GM12878 (cell line): ENCODE measurements around the gene TRMT13. TPM values are rescaled to one million over a fixed set of nuclear protein-coding genes. Genes with fewer than 3 reads are reported as not detected.

ENCODE experiments used
- ATAC-seq: fragments of 200-7000 bp; cut with Tn5 transposase; 3 replicates; pipeline ENCODE4 v1.9.1; 2020; ENCODE audit warnings: mild to moderate bottlenecking, moderate library complexity
- BruUV-seq: library from RNA; stranded (reverse); fragments of 400-500 nt; replicated peaks from 2 replicates; lab custom pipeline; 2021; lab: Mats Ljungman, UMichigan
- CTCF ChIA-PET: fragments of 300-600 bp; sonication (Branson Sonifier 250); formaldehyde crosslinking; extraction: SDS; loops from one replicate; lab custom pipeline; 2021; ENCODE audit warnings: inconsistent platforms; lab: Yijun Ruan, JAX
- POLR2A ChIA-PET: fragments of 350-600 bp; formaldehyde crosslinking; extraction: SDS; loops from one replicate; lab custom pipeline; 2021; ENCODE audit warnings: inconsistent platforms; lab: Charles Lee
- RAD21 ChIA-PET: fragments of 300-600 bp; sonication (Branson Sonifier 250); formaldehyde crosslinking; loops from one replicate; lab custom pipeline; 2023; ENCODE audit warnings: antibody characterized with exemption; ENCODE audit not compliant: unreplicated experiment; lab: Charles Lee
- SMC1A ChIA-PET: fragments of 300-600 bp; sonication (Branson Sonifier 250); formaldehyde crosslinking; loops from one replicate; lab custom pipeline; 2023; ENCODE audit not compliant: unreplicated experiment, uncharacterized antibody; lab: Charles Lee
- DNase-seq: peaks from one replicate; pipeline ENCODE4 v3.0.0-alpha.2; 2011; ENCODE audit warnings: low read depth, low spot score
- FAIRE-seq: peaks from 3 replicates; lab custom pipeline; 2011; peaks lifted over from hg19 to GRCh38; lab: Jason Lieb, UNC
- H2AFZ ChIP-seq: 2 replicates; pipeline ENCODE4 v1.6.0; 2011; ENCODE audit warnings: low read depth, low read length, control low read depth; ENCODE audit not compliant: control insufficient read depth
- H3K27ac ChIP-seq: 2 replicates; pipeline ENCODE4 v1.5.1; 2011; ENCODE audit warnings: control low read depth; ENCODE audit not compliant: control insufficient read depth, insufficient read depth
- H3K27me3 ChIP-seq, 2 experiments: replicated peaks in 1 of 2; 2 replicates each; pipeline versions ENCODE4 v1.6.0 to v1.6.1; 2011; ENCODE audit warnings: low read length in 1 of 2; ENCODE audit not compliant: control insufficient read depth in 2 of 2, insufficient read depth in 2 of 2
- H3K36me3 ChIP-seq, 2 experiments: 2 replicates each; pipeline ENCODE4 v1.5.1; 2011; ENCODE audit warnings: low read length in 1 of 2; ENCODE audit not compliant: control insufficient read depth in 2 of 2, insufficient read depth in 2 of 2
- H3K4me1 ChIP-seq: 2 replicates; pipeline ENCODE4 v1.6.1; 2011; ENCODE audit warnings: mild to moderate bottlenecking, low read length, moderate library complexity, mixed read lengths; ENCODE audit not compliant: control insufficient read depth, insufficient read depth
- H3K4me2 ChIP-seq: 2 replicates; pipeline ENCODE4 v1.6.0; 2011; ENCODE audit warnings: control low read depth; ENCODE audit not compliant: control insufficient read depth, insufficient read depth
- H3K4me3 ChIP-seq: fragments of 200-600 bp; sonication (generic); 2 replicates; pipeline ENCODE4 v1.5.1; 2016
- H3K79me2 ChIP-seq: 2 replicates; pipeline ENCODE4 v1.6.0; 2011; ENCODE audit warnings: low read length; ENCODE audit not compliant: control insufficient read depth, insufficient read depth
- H3K9ac ChIP-seq: 2 replicates; pipeline ENCODE4 v1.8.0; 2011; ENCODE audit warnings: low read length, control low read depth, mixed read lengths; ENCODE audit not compliant: control insufficient read depth, insufficient read depth
- H3K9me3 ChIP-seq: replicated peaks from 3 replicates; pipeline ENCODE4 v1.5.1; 2011; ENCODE audit warnings: mild to moderate bottlenecking, low read length; ENCODE audit not compliant: control insufficient read depth, insufficient read depth
- H4K20me1 ChIP-seq: 2 replicates; pipeline ENCODE4 v1.6.0; 2011; ENCODE audit not compliant: control insufficient read depth, insufficient read depth
- BRCA1 ChIP-seq: IDR thresholded peaks from 2 replicates; pipeline ENCODE4 v1.6.1; 2011; ENCODE audit warnings: low read depth, low read length, improper control_type of control experiment
- CBX5 ChIP-seq: sonication (generic); IDR thresholded peaks from 2 replicates; pipeline ENCODE4 v1.6.1; 2016; ENCODE audit warnings: low read depth, moderate library complexity, mild to moderate bottlenecking, inconsistent platforms
- EP300 ChIP-seq, 2 experiments: fragments of 150-350 bp in 1 of 2; IDR thresholded peaks; 2 replicates each; pipeline ENCODE4 v1.6.1; 2011 to 2012; ENCODE audit warnings: low read depth in 2 of 2, low read length in 2 of 2, borderline replicate concordance in 1 of 2, improper control_type of control experiment in 1 of 2, inconsistent platforms in 1 of 2; ENCODE audit not compliant: control insufficient read depth in 1 of 2
- HDAC6 ChIP-seq: fragments of 200-600 bp; sonication (generic); IDR thresholded peaks from one replicate; pipeline ENCODE4 v1.8.0; 2017; ENCODE audit warnings: antibody characterized with exemption; ENCODE audit not compliant: unreplicated experiment
- NFXL1 ChIP-seq: fragments of 450-650 bp; IDR thresholded peaks from 2 replicates; pipeline ENCODE4 v1.6.1; 2017; ENCODE audit warnings: antibody characterized with exemption, mild to moderate bottlenecking, borderline replicate concordance
- RB1 ChIP-seq: fragments of 450-650 bp; formaldehyde crosslinking; IDR thresholded peaks from 2 replicates; pipeline ENCODE4 v1.6.1; 2017; ENCODE audit warnings: mild to moderate bottlenecking, borderline replicate concordance
- RBBP5 ChIP-seq: fragments of 200-600 bp; sonication (generic); conservative IDR thresholded peaks from 2 replicates; pipeline ENCODE4 v1.6.1; 2016
- SIX5 ChIP-seq: IDR thresholded peaks from 2 replicates; pipeline ENCODE4 v1.6.1; 2011; ENCODE audit warnings: mild to moderate bottlenecking, low read depth, low read length, moderate library complexity; ENCODE audit not compliant: severe bottlenecking
- SREBF2 ChIP-seq: IDR thresholded peaks from 2 replicates; pipeline ENCODE4 v1.6.1; 2012; ENCODE audit warnings: mild to moderate bottlenecking, low read length
- TCF3 ChIP-seq: IDR thresholded peaks from 2 replicates; pipeline ENCODE4 v1.6.1; 2012; ENCODE audit warnings: low read depth, mild to moderate bottlenecking, low read length, borderline replicate concordance; ENCODE audit not compliant: insufficient read depth
- ZNF384 ChIP-seq: IDR thresholded peaks from 2 replicates; pipeline ENCODE4 v1.6.1; 2012; ENCODE audit warnings: low read depth, mild to moderate bottlenecking, low read length, improper control_type of control experiment, borderline replicate concordance
- WGBS: methylation state at CpG from one replicate; pipeline ENCODE4 v1.1.6; 2016; ENCODE audit warnings: low lambda C conversion rate; ENCODE audit not compliant: insufficient replicate concordance, insufficient coverage; ENCODE audit errors: missing lambda C conversion rate; 5-methylcytosine and 5-hydroxymethylcytosine counted together
- in situ Hi-C: fragments of 300-500 bp; cut with MboI; formaldehyde crosslinking; loops from 9 replicates; pipeline ENCODE4 v1.14.3; 2018; ENCODE audit warnings: mixed read lengths
- intact Hi-C: fragments of 100-400 bp; cut with micrococcal nuclease; formaldehyde crosslinking; loops from one replicate; pipeline ENCODE4 v1.14.2; 2022; ENCODE audit not compliant: unreplicated experiment
- polyA plus RNA-seq, 11 experiments: library from polyadenylated mRNA; depleted of rRNA in 4 of 11; unstranded in 6 of 11; stranded (reverse) in 5 of 11; fragments of >200 nt; fragmentation: Nextera tagmentation in 4 of 11; fragmentation: Illumina TruSeq in 1 of 11; extraction: Ambion mirVana in 4 of 11; extraction: Trizol in 1 of 11; gene quantifications; 1 replicate in 1 of 11; 2 replicates in 10 of 11; pipeline versions ENCODE4 v1.2.1 to v1.2.3, GENCODE V29; 2011 to 2016; ENCODE audit warnings: inconsistent platforms in 2 of 11, missing spikeins in 2 of 11, low read depth in 1 of 11
- total RNA-seq, 4 experiments: library from RNA; depleted of rRNA in 3 of 4; stranded (reverse); fragments of >200 nt in 3 of 4; fragmentation: Illumina TruSeq in 1 of 4; extraction: Trizol in 1 of 4; gene quantifications; 2 replicates each; pipeline versions ENCODE4 v1.2.1 to v1.2.3, GENCODE V29; 2013 to 2021
- TF ChIP-seq, protein P1 (sequence below): fragments of 450-650 bp; IDR thresholded peaks from 2 replicates; pipeline ENCODE4 v1.6.1; 2018; ENCODE audit warnings: mild to moderate bottlenecking, low read depth, moderate library complexity; ENCODE audit not compliant: partially characterized antibody

TRMT13 gene
- total and polyA plus RNA-seq, 10 of the 15 experiments (the other 5 are each of a cell fraction or from before 2014, with no cell fraction given): 13.7 to 26.6 (median 21.9) TPM

DNA sequence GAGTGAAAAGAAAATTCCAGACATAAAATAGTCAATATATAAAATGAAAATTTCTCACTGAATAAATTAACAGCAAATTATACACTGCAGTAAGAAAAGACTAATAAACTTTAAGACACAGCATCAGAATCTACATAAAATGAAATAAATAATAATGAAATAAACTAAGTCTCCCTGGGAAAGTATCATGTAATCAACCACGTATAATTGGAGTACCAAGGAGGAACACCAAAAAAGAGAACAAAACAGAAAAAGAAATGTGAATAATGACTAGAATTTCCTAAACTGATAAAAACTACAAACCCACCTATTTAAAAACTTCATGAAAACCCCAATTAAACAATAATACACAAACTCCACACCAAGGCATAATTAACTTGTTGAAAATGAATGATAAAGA lies 43.9 kb upstream of the TRMT13 start:
- no TSS peak for BruUV-seq
- no peak overlapping the region for H3K9ac ChIP-seq
- H3K27ac ChIP-seq: no peak overlapping the region
- in situ Hi-C loops: no loop called here
- POLR2A ChIA-PET: no interaction called here
- FAIRE-seq: no peak
- H3K4me1 ChIP-seq: no peaks in the 10 kb centered on the region
- no peak overlapping the region for H3K4me3 ChIP-seq
- H3K9me3 ChIP-seq: no peaks in the 10 kb centered on the region
- CTCF ChIA-PET: no interaction called here
- TF ChIP-seq SIX5: no peak
- TF ChIP-seq EP300 (IDR thresholded peaks at IDR 0.05; ENCODE audit: borderline replicate concordance in 1 of 2, control insufficient read depth in 1 of 2, low read depth in 2 of 2, low read length in 2 of 2): no peak
- H4K20me1 ChIP-seq: no peaks in the 10 kb centered on the region
- no peak overlapping the region for H2AFZ ChIP-seq
- RAD21 ChIA-PET: no interaction called here
- 100% methylated on average over 1 of the region's 1 CpG for WGBS
- no peak for DNase-seq
- ATAC-seq: no peak
- H3K27me3 ChIP-seq: no peaks in the 10 kb centered on the region
- peaks cover 0 to 12% of the 10 kb centered on the region in 2 experiments; a peak in 3 of 4 replicates for H3K36me3 ChIP-seq
- intact Hi-C loops: no loop called here
- H3K79me2 ChIP-seq: no peaks in the 10 kb centered on the region
- SMC1A ChIA-PET: no interaction called here
- no peak overlapping the region for H3K4me2 ChIP-seq

- SMC1A ChIA-PET: no interaction called here
- intact Hi-C loops: no loop called here
These were observed 42.5 kb upstream of the TRMT13 start for GRCh38 chr1:100090471-100090870.

More at GRCh38 chr1:100090471-100090870, 42.5 kb upstream of the TRMT13 start:
- Histone ChIP-seq H3K4me3 (no peak overlapping the region), H3K9ac (no peak overlapping the region), H2AFZ (no peak overlapping the region), H3K9me3 (no peaks in the 10 kb centered on the region), H3K27me3 (no peaks in the 10 kb centered on the region), H4K20me1 (no peaks in the 10 kb centered on the region), H3K36me3 (peaks cover 0 to 6% of the 10 kb centered on the region in 2 experiments; a peak in 3 of 4 replicates), H3K4me2 (no peak overlapping the region), H3K4me1 (no peaks in the 10 kb centered on the region), H3K27ac (no peak overlapping the region), H3K79me2 (no peaks in the 10 kb centered on the region)
- in situ Hi-C loops: no loop called here
- ChIA-PET POLR2A (no interaction called here), RAD21 (no interaction called here), CTCF (no interaction called here)
- DNase-seq (no peak), FAIRE-seq (no peak), ATAC-seq (no peak)
- TF ChIP-seq HDAC6 (no peak), SREBF2 (no peak), SIX5 (no peak), RBBP5 (no peak), TCF3 (no peak), CBX5 (no peak), BRCA1 (no peak), NFXL1 (no peak), RB1 (no peak), ZNF384 (no peak)
- TF ChIP-seq, protein P1, sequence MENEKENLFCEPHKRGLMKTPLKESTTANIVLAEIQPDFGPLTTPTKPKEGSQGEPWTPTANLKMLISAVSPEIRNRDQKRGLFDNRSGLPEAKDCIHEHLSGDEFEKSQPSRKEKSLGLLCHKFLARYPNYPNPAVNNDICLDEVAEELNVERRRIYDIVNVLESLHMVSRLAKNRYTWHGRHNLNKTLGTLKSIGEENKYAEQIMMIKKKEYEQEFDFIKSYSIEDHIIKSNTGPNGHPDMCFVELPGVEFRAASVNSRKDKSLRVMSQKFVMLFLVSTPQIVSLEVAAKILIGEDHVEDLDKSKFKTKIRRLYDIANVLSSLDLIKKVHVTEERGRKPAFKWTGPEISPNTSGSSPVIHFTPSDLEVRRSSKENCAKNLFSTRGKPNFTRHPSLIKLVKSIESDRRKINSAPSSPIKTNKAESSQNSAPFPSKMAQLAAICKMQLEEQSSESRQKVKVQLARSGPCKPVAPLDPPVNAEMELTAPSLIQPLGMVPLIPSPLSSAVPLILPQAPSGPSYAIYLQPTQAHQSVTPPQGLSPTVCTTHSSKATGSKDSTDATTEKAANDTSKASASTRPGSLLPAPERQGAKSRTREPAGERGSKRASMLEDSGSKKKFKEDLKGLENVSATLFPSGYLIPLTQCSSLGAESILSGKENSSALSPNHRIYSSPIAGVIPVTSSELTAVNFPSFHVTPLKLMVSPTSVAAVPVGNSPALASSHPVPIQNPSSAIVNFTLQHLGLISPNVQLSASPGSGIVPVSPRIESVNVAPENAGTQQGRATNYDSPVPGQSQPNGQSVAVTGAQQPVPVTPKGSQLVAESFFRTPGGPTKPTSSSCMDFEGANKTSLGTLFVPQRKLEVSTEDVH: no peak
- WGBS: 100% methylated on average over 3 of the region's 3 CpGs
- BruUV-seq: no TSS peak
